Skeletal muscle tissue (tissue), 4 donors: ENCODE data around the gene FREM2. TPM values are rescaled to one million over a fixed set of nuclear protein-coding genes. Genes with fewer than 3 reads are reported as not detected.
A peak's percentile ranks its signal among the peaks of the same experiment; 100 is the strongest.

Experiments
- H3K27ac ChIP-seq: one replicate; pipeline ENCODE4 v1.7.0; 2013; ENCODE audit warnings: mild to moderate bottlenecking, low read depth, low read length, inconsistent platforms
- H3K27me3 ChIP-seq, 3 donors: one replicate each; pipeline ENCODE4 v1.7.0; 2013; ENCODE audit warnings: low read length in 3 of 3; ENCODE audit not compliant: control insufficient read depth in 3 of 3, insufficient read depth in 3 of 3
- H3K36me3 ChIP-seq, 3 donors: one replicate each; pipeline ENCODE4 v1.7.0; 2013; ENCODE audit warnings: low read length in 3 of 3; ENCODE audit not compliant: control insufficient read depth in 3 of 3, insufficient read depth in 3 of 3
- H3K4me1 ChIP-seq, 3 donors: one replicate each; pipeline ENCODE4 v1.7.0; 2013; ENCODE audit warnings: low read length in 3 of 3, mild to moderate bottlenecking in 3 of 3; ENCODE audit not compliant: control insufficient read depth in 3 of 3, insufficient read depth in 3 of 3
- H3K4me3 ChIP-seq, 3 donors: one replicate each; pipeline ENCODE4 v1.7.0; 2013; ENCODE audit warnings: low read length in 3 of 3
- H3K9ac ChIP-seq, 3 donors: one replicate each; pipeline ENCODE4 v1.7.0; 2013; ENCODE audit warnings: low read length in 3 of 3, mild to moderate bottlenecking in 3 of 3, moderate library complexity in 2 of 3, low read depth in 1 of 3
- H3K9me3 ChIP-seq, 3 donors: one replicate each; pipeline ENCODE4 v1.7.0; 2013; ENCODE audit warnings: low read length in 3 of 3; ENCODE audit not compliant: control insufficient read depth in 3 of 3
- total RNA-seq: library from RNA; depleted of rRNA; stranded (reverse); fragments of >200 nt; gene quantifications from one replicate; pipeline ENCODE4 v1.2.3, GENCODE V29; 2014
- donor health status: Osteomylitis.

FREM2 gene, protein sequence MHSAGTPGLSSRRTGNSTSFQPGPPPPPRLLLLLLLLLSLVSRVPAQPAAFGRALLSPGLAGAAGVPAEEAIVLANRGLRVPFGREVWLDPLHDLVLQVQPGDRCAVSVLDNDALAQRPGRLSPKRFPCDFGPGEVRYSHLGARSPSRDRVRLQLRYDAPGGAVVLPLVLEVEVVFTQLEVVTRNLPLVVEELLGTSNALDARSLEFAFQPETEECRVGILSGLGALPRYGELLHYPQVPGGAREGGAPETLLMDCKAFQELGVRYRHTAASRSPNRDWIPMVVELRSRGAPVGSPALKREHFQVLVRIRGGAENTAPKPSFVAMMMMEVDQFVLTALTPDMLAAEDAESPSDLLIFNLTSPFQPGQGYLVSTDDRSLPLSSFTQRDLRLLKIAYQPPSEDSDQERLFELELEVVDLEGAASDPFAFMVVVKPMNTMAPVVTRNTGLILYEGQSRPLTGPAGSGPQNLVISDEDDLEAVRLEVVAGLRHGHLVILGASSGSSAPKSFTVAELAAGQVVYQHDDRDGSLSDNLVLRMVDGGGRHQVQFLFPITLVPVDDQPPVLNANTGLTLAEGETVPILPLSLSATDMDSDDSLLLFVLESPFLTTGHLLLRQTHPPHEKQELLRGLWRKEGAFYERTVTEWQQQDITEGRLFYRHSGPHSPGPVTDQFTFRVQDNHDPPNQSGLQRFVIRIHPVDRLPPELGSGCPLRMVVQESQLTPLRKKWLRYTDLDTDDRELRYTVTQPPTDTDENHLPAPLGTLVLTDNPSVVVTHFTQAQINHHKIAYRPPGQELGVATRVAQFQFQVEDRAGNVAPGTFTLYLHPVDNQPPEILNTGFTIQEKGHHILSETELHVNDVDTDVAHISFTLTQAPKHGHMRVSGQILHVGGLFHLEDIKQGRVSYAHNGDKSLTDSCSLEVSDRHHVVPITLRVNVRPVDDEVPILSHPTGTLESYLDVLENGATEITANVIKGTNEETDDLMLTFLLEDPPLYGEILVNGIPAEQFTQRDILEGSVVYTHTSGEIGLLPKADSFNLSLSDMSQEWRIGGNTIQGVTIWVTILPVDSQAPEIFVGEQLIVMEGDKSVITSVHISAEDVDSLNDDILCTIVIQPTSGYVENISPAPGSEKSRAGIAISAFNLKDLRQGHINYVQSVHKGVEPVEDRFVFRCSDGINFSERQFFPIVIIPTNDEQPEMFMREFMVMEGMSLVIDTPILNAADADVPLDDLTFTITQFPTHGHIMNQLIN (N-terminal part only)
- total RNA-seq: 7.8 TPM

DNA sequence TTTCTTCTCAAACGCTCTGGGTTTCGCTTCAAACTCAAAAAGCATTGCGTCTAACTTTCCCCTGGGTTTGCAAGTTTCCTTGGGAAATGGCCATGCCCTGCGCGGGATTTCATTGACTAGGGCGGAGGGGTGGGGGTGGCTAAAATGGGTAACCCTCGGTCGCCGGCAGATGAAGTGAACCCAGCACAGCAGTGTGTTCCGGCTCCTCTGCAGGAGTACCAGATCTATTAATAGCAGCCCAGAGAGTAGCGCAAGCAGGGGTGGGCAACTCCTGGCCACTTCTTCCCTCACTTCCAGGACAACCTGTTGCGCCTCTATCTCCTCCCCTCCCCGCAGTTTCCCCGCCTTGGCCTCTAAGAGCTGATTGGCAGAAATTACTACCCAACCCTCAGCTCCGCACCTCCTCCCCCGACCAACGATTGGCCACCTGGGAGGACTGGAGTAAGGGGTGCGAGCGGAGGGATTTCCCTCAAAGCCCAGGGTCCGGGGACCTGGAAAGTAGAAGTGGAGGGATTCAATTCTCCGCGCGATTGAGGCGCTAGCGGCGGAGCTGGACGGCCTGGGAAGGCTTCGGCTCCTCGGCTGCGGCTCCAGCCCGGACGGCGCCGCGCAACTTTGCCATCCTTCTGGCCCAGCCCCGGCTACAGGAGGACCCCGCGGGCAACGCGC lies at the start of gene FREM2:
FREM2 (plus strand) TSS at position 501 of the 669 bp plus-strand sequence. CDS start 268 bp downstream, outside the sequence.
- Histone ChIP-seq H3K4me3 (peak within 1 kb of the TSS; percentile 78 to 84 (median 82)), H3K9ac (peak within 1 kb of the TSS; percentile 76 to 86 (median 80)), H3K27ac (peak within 1 kb of the TSS; percentile 61), H3K27me3 (peaks cover 0 to 10% (median 0%) of the 10 kb centered on the region in 3 donors), H3K36me3 (peaks cover 0 to 6% (median 5%) of the 10 kb centered on the region in 3 donors), H3K4me1 (peaks cover 9 to 29% (median 16%) of the 10 kb centered on the region in 3 donors), H3K9me3 (no peaks in the 10 kb centered on the region)

DNA sequence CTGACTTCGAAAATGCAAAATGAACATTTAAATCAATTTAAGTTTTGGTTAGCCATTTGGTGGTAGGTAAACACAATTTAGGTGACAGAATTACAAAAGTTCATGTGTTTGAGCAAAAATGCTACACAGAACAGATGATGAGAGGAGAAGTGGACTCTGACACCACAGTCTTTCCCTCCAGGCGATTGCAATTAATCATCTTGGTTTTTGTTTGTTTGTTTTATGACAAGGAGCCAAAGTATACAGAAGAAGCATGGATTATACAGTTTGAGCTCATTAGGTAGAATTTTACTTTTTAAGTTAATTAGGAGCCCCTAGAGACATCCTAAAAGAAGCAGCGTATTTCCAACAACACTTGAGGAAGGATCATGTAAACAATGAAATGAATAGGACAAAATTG lies 49.3 kb upstream of the FREM2 start:
- Histone ChIP-seq H3K4me3 (no peak overlapping the region), H3K27ac (no peak overlapping the region), H3K4me1 (no peaks in the 10 kb centered on the region), H3K9me3 (no peaks in the 10 kb centered on the region), H3K36me3 (no peaks in the 10 kb centered on the region), H3K27me3 (peaks cover 0 to 2% (median 0%) of the 10 kb centered on the region in 3 donors), H3K9ac (no peak overlapping the region)

DNA sequence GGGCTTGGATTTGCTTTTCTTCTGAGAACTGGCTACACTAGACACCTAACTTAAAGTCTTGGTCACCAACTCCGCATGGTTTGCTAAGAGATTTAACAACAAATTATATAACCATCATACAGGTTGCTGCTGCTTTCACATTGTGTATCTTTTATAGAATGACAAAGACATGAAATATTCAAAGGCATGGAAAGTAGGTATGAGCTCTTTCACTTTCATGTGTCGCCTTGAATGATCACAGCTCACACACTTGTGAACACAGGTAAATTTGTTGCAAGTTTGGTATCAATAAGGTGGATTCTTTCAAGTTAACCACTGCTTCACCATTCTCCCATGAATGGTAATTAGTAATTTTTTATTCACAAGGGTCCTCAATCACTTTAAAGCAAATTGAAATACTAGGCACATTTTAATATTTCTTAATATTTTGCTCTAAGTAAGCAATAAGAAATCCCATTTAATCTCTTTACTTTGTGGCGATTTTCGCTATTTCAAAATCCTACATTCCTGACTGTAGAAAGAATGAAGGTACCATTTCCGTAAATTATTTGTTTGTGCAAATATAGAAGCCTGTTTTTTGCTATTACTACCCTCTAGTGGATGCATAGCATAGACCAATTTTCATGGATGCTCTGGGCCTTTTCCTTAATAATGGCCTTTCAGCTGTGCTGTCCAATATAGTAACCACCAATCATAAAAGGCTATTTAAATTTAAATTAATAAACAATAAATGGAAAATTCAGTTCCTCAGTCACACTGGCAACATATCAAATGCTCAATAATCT lies 45.5 kb upstream of the FREM2 start:
- H3K27me3 ChIP-seq: no peaks in the 10 kb centered on the region
- no peaks in the 10 kb centered on the region for H3K36me3 ChIP-seq
- no peak overlapping the region for H3K27ac ChIP-seq
- no peaks in the 10 kb centered on the region for H3K9me3 ChIP-seq
- H3K9ac ChIP-seq: no peak overlapping the region
- H3K4me3 ChIP-seq: no peak overlapping the region
- H3K4me1 ChIP-seq: no peaks in the 10 kb centered on the region

DNA sequence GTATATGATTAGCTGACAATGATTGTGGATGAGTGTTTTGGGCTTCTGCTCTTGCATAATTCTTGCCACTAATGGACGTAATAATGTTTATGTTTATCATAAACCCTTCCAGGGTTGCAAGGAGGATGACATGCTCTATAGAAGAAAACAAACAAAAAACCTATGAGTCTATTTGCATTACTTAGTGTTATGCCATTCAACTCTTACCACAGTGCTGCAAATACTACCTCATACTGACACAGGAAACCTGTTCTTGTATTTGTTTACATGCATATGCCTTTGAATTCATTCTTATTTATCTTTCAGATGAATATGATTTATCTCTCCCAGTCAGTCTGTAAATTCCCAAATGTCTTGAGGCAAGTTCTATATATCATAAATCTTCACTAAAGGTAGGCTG lies 39.6 kb upstream of the FREM2 start:
- Histone ChIP-seq H3K27ac (no peak overlapping the region), H3K4me1 (no peaks in the 10 kb centered on the region), H3K9ac (no peak overlapping the region), H3K36me3 (no peaks in the 10 kb centered on the region), H3K4me3 (no peak overlapping the region), H3K27me3 (no peaks in the 10 kb centered on the region), H3K9me3 (no peaks in the 10 kb centered on the region)

DNA sequence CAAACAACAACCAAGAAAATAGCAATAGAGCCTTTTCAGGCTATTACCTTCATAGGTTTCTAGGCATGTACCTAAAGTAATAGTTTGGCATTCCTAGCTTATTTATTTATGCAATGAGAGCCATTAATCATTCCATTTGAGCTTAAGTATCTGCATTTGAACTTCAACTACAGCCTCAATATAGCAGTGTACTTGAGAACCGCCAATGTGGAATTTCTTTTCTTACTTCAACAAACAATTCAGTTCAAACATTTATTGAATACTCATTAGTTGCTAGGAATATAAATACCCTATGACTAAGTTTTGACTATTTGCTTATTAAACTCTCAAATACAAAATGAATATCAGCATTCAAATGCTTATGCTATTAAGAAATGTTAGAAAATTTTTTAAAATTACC lies 38.0 kb upstream of the FREM2 start:
- Histone ChIP-seq H3K4me1 (no peaks in the 10 kb centered on the region), H3K9ac (no peak overlapping the region), H3K27me3 (no peaks in the 10 kb centered on the region), H3K36me3 (no peaks in the 10 kb centered on the region), H3K4me3 (no peak overlapping the region), H3K27ac (no peak overlapping the region), H3K9me3 (no peaks in the 10 kb centered on the region)

DNA sequence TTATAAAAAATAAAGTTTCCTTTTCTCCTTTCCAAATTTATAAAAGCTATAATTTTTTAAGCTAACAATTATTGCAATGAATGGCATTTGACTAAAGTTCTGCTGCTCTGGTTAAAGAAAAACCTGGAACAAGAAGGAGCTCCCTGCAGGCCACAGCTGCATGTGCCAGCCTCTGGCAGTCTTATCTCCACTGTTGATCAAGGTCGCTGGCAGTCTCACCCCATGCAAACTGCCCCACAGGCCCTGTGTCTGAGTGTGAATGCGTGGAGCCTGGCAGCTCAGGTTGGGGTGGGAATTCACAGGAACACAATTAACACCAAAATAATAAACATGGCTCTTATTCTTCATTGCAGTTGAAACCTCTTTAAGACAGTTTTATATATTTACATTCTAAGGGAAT lies 30.2 kb upstream of the FREM2 start:
- Histone ChIP-seq H3K27ac (no peak overlapping the region), H3K9ac (no peak overlapping the region), H3K4me3 (no peak overlapping the region), H3K4me1 (no peaks in the 10 kb centered on the region), H3K27me3 (no peaks in the 10 kb centered on the region), H3K36me3 (no peaks in the 10 kb centered on the region), H3K9me3 (no peaks in the 10 kb centered on the region)

DNA sequence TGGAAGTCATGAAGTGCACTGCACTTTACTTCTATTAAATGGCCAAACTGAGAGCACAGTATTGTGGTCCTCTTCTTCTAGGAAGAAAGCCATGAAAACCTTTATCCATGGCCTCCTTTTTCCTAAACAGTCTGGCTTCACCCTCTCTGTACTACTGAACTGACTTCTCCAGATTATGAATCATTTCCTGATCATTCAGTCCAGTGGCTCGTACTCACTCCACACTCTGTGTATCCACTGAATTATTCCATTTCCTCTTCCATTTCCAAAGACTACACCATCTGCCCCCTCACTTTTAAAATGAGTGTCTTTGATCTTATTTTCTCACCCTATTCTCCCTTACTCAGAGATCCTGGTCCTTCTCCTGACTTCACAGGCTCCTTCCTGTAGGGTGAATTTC lies 29.7 kb upstream of the FREM2 start:
- no peak overlapping the region for H3K9ac ChIP-seq

DNA sequence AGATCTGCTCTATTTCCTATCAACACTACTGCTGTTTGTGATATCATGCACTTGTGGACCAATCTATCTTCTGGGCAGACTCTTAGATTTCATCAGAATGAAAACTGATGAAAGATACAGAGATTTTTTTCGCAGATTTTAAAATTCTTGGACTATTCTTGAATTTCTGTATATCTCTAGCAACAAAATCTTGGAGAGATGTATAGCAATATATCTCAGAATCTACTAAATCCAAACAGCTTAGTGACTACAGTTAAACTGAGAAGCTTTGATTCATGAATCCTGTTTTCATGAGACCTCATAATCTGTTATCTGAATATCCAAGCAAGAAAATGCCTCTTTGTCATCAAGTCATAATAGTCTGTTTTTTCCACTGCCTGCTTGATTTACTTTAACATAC lies 28.0 kb upstream of the FREM2 start:
- no peaks in the 10 kb centered on the region for H3K36me3 ChIP-seq
- H3K4me1 ChIP-seq: no peaks in the 10 kb centered on the region
- H3K9ac ChIP-seq: no peak overlapping the region
- no peak overlapping the region for H3K4me3 ChIP-seq
- no peaks in the 10 kb centered on the region for H3K27me3 ChIP-seq
- no peaks in the 10 kb centered on the region for H3K9me3 ChIP-seq
- no peak overlapping the region for H3K27ac ChIP-seq

More for the DNA sequence above, 29.7 kb upstream of the FREM2 start:
- no peaks in the 10 kb centered on the region for H3K27me3 ChIP-seq
- H3K9me3 ChIP-seq: no peaks in the 10 kb centered on the region
- no peaks in the 10 kb centered on the region for H3K4me1 ChIP-seq
- no peak overlapping the region for H3K27ac ChIP-seq
- H3K4me3 ChIP-seq: no peak overlapping the region
- no peaks in the 10 kb centered on the region for H3K36me3 ChIP-seq
